WERI-Rb-1 (cell line): ENCODE results near the gene SP4.

ENCODE experiments used
- DNase-seq: peaks from one replicate; pipeline ENCODE4 v3.0.0-alpha.2; 2020
- H3K27ac ChIP-seq: fragments of 250-450 bp; sonication (Bioruptor Pico); 2 replicates; pipeline ENCODE4 v1.5.1; 2020; ENCODE audit warnings: mild to moderate bottlenecking, moderate library complexity
- H3K27me3 ChIP-seq: fragments of 250-450 bp; sonication (Bioruptor Pico); 2 replicates; pipeline ENCODE4 v1.5.1; 2021; ENCODE audit warnings: mild to moderate bottlenecking, low read depth, moderate library complexity; ENCODE audit not compliant: insufficient read depth, severe bottlenecking
- H3K36me3 ChIP-seq: fragments of 250-450 bp; sonication (Bioruptor Pico); 2 replicates; pipeline ENCODE4 v1.5.1; 2020; ENCODE audit warnings: mild to moderate bottlenecking, moderate library complexity
- H3K4me3 ChIP-seq: 2 replicates; pipeline ENCODE4 v1.5.1; 2011; ENCODE audit warnings: low read depth, mild to moderate bottlenecking, control low read depth, low read length
- H3K9me3 ChIP-seq: fragments of 250-450 bp; sonication (Bioruptor Pico); 2 replicates; pipeline ENCODE4 v1.5.1; 2021; ENCODE audit warnings: mild to moderate bottlenecking, moderate library complexity; ENCODE audit not compliant: severe bottlenecking
- TF ChIP-seq, protein P1 (sequence below): IDR thresholded peaks from 2 replicates; pipeline ENCODE4 v1.5.1; 2011; ENCODE audit warnings: low read depth, mild to moderate bottlenecking, control low read depth, inconsistent platforms, low read length

SP4 gene

DNA sequence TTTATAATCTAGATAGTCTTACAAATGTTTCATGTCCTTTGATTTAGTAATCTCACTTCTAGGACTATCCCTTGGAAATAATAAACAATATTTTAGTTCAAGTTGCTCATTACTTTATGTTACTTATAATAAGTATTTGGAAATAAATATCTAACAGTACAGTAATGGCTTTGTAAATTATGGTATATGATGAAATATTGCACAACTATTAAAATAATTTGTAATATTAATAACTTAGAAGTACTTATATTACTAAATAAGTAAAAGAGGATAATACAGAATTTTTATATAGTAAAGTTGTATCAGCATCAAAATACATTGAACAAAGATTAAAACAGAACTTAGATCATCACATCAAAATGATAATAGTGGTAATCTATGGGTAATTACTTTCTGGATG is 41.1 kb downstream of the SP4 start:
- Histone ChIP-seq H3K27ac (no peak overlapping the region), H3K27me3 (no peaks in the 10 kb centered on the region), H3K4me3 (no peak overlapping the region), H3K36me3 (no peaks in the 10 kb centered on the region), H3K9me3 (no peaks in the 10 kb centered on the region)
- TF ChIP-seq, protein P1, sequence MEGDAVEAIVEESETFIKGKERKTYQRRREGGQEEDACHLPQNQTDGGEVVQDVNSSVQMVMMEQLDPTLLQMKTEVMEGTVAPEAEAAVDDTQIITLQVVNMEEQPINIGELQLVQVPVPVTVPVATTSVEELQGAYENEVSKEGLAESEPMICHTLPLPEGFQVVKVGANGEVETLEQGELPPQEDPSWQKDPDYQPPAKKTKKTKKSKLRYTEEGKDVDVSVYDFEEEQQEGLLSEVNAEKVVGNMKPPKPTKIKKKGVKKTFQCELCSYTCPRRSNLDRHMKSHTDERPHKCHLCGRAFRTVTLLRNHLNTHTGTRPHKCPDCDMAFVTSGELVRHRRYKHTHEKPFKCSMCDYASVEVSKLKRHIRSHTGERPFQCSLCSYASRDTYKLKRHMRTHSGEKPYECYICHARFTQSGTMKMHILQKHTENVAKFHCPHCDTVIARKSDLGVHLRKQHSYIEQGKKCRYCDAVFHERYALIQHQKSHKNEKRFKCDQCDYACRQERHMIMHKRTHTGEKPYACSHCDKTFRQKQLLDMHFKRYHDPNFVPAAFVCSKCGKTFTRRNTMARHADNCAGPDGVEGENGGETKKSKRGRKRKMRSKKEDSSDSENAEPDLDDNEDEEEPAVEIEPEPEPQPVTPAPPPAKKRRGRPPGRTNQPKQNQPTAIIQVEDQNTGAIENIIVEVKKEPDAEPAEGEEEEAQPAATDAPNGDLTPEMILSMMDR: no peak
- no peak for DNase-seq

DNA sequence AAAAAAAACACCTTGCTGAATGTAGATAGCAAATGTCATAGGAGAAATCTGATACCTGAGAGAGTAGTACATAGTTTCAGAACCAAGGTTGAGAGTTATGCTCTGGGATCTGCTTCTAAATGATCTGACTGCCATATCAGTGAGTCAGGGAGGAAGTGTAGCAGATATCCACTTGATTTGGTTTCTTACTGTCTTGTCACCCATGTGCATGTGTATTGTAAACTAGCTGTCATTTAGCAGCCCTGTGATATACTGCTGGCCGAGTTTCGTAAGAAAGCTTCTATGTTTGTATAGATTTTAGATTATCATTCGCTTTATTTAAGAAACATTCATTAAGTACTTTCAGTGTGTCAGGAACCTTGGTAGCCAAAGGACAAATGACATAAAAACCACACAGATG is 42.0 kb downstream of the SP4 start:
- Histone ChIP-seq H3K27ac (no peak overlapping the region), H3K36me3 (no peaks in the 10 kb centered on the region), H3K9me3 (no peaks in the 10 kb centered on the region), H3K27me3 (no peaks in the 10 kb centered on the region), H3K4me3 (no peak overlapping the region)
- DNase-seq: no peak
- TF ChIP-seq, protein P1: no peak

DNA sequence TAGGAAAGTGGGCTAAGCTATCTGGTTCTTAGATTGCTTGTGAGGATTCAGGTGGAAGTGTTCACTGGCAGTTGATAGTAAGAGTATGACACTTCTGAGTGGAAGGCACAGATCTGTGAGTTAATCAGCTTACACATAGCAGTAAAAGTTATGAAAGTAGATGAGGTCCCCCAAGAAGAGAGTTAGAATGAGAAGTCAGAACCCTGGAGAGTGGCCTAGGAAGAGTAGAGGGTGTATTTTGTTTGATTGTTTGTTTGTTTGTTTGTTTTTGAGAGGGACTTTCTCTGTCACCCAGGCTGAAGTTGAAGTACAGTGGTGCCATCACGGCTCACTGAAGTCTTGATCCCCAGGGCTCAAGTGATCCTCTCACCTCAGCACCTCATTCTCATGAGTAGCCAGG is 44.1 kb downstream of the SP4 start:
- TF ChIP-seq, protein P1: no peak
- Histone ChIP-seq H3K27me3 (no peaks in the 10 kb centered on the region), H3K27ac (no peak overlapping the region), H3K36me3 (peaks cover 1% of the 10 kb centered on the region), H3K4me3 (no peak overlapping the region), H3K9me3 (no peaks in the 10 kb centered on the region)
- no peak for DNase-seq

DNA sequence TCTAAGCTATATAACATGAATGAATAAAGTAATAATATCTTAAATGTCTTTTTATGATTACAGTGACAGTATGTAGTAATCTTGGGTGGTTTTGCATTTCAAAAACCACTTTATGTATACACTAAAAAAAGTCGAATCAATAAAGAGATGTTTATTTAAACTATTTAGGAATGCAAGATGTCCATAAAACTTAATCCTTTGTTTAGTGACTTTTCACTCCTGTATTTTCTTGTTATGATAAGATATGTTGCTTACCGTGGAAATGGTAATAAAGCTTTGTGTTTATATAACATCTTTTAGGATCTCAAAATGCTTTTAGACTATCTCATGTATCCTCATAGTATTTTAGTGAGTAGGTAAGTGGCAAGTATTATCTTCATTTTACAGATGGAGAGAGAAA is 48.5 kb downstream of the SP4 start:
- DNase-seq: no peak
- Histone ChIP-seq H3K36me3 (peaks cover 12% of the 10 kb centered on the region), H3K9me3 (no peaks in the 10 kb centered on the region), H3K4me3 (no peak overlapping the region), H3K27me3 (no peaks in the 10 kb centered on the region), H3K27ac (no peak overlapping the region)
- TF ChIP-seq, protein P1: no peak

DNA sequence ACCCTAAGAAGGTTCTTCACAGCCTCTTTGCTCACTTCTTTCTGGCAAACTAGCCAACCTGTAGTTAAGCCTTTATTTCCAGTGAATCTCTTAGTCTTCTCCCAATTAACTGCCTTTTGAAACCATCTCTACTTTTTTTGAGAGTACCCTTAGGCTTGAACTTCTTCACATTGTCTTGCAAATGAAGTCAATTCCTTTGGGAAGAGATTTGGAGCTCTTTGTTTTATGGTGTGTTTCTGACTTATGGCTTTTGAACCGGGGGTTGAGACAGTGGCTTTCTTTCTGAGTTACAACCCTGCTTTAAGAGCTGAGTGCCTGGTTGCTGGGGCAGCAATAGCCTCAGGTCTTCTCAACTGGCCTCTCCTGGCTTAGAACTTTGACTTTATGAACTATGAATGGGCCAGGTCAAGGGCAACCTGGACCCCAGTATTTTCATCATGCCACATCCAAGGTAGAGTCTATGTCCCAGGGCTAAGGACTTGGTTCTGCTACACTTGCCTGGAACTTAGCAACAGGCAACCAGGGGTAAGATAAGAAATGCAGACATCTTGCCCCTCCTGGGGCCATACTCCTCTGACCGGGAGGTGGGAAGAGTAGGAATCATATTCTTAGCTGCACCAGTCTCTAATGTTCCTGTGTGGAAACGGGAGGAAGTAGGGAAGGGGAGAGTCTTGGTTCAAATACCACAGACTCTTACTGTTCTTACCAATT is 53.0 kb downstream of the SP4 start:
- DNase-seq: no peak
- peaks cover 16% of the 10 kb centered on the region for H3K36me3 ChIP-seq
- H3K9me3 ChIP-seq: no peaks in the 10 kb centered on the region
- no peak overlapping the region for H3K27ac ChIP-seq
- TF ChIP-seq, protein P1: no peak
- H3K27me3 ChIP-seq: no peaks in the 10 kb centered on the region
- H3K4me3 ChIP-seq: no peak overlapping the region

DNA sequence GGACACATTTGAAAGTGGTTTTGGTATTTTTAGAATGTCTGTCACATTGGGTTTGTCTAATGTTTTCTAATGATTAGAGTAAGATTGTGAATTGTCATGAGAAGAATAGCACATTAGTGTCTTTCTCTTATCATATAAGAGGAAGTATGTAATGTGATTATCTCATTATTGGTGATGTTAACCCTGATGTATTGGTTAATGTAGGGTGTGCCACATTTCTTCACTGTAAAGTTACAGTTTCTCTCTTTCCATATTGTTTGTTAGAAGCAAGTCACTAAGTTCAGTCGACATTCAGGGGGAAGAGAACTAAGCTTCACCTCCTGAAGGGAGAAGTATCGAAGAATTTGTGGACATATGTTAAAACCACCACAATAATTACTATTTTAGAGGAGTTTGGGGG is 58.6 kb downstream of the SP4 start:
- TF ChIP-seq, protein P1: no peak
- Histone ChIP-seq H3K36me3 (peaks cover 3% of the 10 kb centered on the region; the same call in 1 of the 2 replicates), H3K27ac (no peak overlapping the region), H3K9me3 (no peaks in the 10 kb centered on the region), H3K4me3 (no peak overlapping the region), H3K27me3 (no peaks in the 10 kb centered on the region)
- no peak for DNase-seq
